Measurements from ENCODE around the gene PRPF18.
"Not testable (repeated sequence)": the region's sequence is repeated elsewhere in the genome, so short reads cannot be mapped to it uniquely, and the experiment has no call there.

Gene PRPF18, protein sequence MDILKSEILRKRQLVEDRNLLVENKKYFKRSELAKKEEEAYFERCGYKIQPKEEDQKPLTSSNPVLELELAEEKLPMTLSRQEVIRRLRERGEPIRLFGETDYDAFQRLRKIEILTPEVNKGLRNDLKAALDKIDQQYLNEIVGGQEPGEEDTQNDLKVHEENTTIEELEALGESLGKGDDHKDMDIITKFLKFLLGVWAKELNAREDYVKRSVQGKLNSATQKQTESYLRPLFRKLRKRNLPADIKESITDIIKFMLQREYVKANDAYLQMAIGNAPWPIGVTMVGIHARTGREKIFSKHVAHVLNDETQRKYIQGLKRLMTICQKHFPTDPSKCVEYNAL

DNA sequence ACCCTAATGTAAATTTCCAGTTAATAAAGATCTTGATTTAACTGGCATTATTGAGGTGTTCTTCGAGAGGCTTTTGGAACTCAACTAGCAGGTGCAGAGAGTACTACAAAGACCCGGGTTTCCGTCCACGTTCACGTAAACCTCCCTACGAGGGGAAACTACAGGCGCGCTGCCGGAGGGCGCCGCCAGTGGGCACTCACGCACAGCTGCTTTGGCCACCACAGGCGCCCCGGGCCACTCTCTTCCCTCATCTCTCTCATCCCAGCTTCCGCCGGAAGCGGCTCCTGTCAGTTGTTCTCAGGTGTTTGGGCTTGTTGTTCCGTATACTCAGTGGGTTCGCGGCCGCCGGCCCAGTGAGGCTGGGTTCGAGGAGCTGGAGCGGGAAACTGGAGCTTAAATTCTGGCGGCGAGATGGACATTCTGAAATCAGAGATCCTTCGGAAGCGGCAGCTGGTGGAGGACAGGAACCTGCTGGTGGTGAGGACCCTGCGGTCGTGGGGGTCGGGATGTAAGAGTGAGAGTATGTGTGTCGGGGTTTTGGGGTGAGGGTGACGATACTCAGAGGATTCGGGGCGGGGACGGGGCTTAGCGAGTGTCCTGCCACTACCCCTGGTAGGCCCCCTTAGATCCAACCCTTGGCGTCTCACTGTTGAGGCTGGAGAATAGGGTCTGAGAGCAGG is at the start of gene PRPF18:
PRPF18 (plus strand) TSS at position 290 of the 680 bp plus-strand sequence; CDS start at position 412, 122 bp downstream.
- peak; percentile 95 for DNase-seq

- DNase-seq: not testable (repeated sequence)
These were observed 48.8 kb upstream of the PRPF18 start for GRCh38 chr10:13537985-13538384.

- DNase-seq: no peak
These were observed 44.2 kb upstream of the PRPF18 start for GRCh38 chr10:13542533-13542932.

DNA sequence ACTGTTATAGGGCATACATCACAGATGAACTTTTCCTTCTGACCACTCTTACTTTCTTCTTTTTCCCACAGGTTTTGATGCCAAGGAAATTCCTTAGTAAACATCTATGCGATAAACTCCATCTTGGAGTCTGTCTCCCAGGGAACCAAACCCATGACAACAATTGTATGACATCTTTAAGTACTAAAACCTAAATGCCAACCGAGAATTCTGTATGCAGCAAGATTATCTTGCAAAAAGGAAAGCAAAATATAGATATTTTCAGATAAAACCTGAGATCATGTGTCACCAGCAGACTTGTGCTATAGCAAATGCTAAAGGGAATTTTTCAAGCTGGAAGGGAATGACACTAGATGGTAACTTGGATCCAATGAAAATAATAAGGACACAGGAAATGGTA is 36.0 kb upstream of the PRPF18 start:
- no peak for DNase-seq

GRCh38 chr10:13555884-13556510 is 30.8 kb upstream of the PRPF18 start:
- no peak for DNase-seq

DNA sequence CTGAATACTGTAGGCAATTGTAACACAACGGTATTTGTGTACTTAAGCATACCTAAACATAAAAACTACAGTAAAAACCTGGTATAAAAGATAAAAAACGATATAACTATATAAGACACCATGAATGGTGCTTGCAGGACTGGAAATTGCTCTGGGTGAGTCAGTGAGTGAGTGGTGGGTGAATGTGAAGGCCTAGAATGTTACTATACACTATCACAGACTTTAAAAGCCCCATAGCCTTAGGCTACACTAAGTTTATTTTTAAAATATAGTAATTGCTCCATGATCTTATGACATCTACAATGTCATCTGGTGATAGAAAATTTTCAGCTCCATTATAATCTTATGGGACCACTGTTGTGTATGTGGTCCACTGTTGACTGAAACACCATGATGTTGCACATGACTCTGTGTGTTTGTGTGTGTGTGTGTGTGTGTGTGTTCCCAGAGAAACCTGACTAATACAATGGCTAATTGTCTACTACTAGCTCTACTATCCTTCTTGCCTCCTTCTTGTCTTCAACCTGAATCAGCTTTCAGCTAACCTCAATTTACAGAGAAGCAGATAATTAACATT is 27.6 kb upstream of the PRPF18 start:
- no peak for DNase-seq

GRCh38 chr10:13560597-13560996 is 26.2 kb upstream of the PRPF18 start:
- no peak for DNase-seq

- DNase-seq: no peak
These were observed 23.0 kb upstream of the PRPF18 start for GRCh38 chr10:13563481-13564445.

DNA sequence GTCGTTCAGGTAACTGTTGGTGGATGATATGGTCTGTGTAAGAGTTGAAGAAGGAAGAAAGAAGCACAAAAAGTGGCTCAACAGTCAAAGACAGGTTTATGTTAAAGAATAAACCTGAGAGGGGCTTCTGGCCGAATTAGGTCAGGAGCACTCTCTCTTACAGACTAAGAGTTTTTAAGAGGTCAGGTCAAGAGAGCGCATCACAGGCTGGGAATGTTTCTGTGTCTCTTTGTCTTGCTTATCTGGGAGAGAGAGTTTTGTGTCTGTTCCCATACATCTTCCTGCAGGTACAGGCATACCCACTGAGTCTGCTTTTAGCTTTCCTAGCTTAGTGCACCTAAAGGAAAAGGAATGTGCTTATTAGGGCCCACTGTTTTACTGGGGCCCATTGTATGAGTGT is 22.2 kb upstream of the PRPF18 start:
- DNase-seq: no peak

GRCh38 chr10:13567030-13567429 is 19.7 kb upstream of the PRPF18 start:
- DNase-seq: no peak

GRCh38 chr10:13571541-13571940 is 15.2 kb upstream of the PRPF18 start:
- no peak for DNase-seq

GRCh38 chr10:13573960-13574359 is 12.8 kb upstream of the PRPF18 start:
- DNase-seq: no peak

DNA sequence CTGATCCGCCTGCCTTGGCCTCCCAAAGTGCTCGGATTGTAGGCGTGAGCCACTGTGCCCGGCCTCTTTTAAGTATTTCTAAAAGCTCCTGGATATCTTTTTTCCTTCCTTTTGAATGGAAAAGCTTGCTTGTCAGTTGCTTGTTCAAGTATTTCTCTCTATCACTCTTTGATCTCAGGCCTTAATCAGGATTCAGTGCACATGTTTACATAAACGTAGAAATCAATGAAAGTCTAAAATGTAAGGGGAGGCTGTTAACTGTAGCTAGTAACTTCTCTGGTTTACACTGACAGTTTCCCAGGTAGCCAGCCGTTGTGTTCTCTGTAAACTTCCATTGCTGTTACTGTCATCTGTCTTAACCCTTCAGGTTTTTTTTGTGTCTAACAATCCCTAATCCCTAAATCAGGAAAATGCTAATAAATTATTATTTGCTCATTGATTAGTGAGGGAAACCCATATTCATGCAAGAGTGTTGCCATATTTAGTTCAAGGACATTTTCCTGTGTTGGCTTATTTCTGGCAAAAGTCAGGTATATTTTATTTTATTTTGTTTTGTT is 1.5 kb upstream of the PRPF18 start:
- DNase-seq: no peak

DNA sequence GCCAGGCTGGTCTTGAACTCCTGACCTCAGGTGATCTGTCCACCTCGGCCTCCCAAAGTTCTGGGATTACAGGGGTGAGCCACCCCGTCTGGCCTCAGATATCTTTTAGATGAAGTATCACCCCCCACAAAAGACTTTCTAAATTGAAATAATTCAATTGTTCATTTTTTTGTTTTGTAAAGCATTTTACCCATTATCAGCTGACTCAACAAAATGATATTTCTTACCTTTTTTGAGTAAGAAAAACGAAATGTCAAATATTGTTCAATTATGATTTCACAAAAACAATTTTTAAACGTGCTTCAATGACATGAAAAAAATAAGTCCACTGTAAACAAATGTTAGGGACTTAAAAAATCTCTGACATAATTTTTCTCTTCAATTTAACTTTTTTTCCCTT is 822 bp upstream of the PRPF18 start:
- no peak for DNase-seq

DNA sequence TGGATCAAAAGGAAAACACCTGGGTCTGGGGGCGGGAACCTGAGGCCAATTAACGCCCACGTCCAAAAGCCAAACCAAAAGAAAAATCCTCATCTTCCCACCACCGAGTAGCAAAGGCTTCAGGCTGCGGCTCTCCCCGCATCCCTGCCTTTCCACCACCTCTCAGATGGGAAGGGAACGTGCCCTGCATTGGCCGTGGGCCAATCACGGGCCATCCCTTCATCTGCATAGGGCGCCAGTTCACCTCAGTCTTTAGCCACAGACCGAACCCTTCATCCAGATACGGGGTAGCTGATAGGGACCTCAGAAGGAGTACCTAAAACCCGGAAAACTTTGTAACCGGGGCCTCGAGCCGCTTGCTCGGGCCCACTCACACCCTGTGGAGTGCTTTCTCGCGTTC is 626 bp downstream of the PRPF18 start:
- DNase-seq: no peak

DNA sequence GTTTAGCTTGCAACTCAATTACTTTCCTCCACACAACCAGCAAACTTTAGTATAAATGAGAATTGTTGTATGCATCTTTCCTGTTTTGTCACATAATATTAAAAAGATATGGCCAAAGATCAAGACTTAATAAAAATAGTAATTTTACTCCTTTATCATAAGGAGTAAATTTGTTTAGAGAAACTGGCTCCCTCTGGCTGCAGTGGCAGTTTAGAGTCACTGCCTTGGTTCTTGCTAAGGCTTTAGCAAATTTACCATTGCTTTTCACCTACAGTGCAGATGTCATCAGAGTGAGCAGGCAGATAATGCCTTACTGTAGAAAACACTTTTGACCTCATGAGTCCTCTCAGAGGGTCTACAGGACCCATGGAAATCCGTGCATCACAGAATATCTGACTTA is 2.6 kb downstream of the PRPF18 start:
- DNase-seq: no peak

- DNase-seq: no peak
These were observed 4.1 kb downstream of the PRPF18 start for GRCh38 chr10:13590886-13591285.

GRCh38 chr10:13592306-13592705 is 5.5 kb downstream of the PRPF18 start:
- no peak for DNase-seq

GRCh38 chr10:13593535-13593934 is 6.8 kb downstream of the PRPF18 start:
- no peak for DNase-seq

- DNase-seq: no peak
These were observed 7.9 kb downstream of the PRPF18 start for GRCh38 chr10:13594641-13595040.

DNA sequence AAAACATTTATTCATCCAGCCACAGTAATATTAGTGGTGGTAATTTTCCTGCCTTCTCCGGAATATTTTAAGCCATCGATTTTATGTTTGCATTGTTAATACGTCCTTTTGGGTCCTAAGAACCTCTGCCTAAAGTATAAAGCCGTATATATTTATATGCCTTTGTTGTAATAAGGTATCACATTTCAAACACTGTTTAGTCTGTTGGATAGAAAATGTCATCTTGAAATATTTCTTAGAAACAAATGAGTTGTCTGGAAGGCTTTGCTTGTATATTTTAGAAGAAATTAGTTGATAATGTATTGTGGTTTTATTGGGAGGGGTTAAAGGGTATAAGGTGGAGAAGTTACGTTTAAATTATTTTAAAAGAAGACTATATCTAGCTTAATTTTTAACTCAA is 11.1 kb downstream of the PRPF18 start:
- no peak for DNase-seq

- DNase-seq: no peak
These were observed 17.7 kb downstream of the PRPF18 start for GRCh38 chr10:13604357-13605040.

Data from activated gamma-delta T cell treated with Interleukin-2 at 50 U/mL for 16 hours (primary cell).